ENCODE data around the gene DPP3.

Gene DPP3

GRCh38 chr11:66476841-66477251, 3.4 kb upstream of the DPP3 start:
- H3K27me3 ChIP-seq (ENCODE audit: control insufficient read depth, insufficient read depth, low read length) = no peaks in the 10 kb centered on the region
- H3K36me3 ChIP-seq (ENCODE audit: control insufficient read depth, insufficient read depth, low read length) = no peaks in the 10 kb centered on the region
- no peak overlapping the region for H3K9ac ChIP-seq (ENCODE audit: low read length)
- peaks cover 15% of the 10 kb centered on the region for H3K4me1 ChIP-seq (ENCODE audit: control insufficient read depth, insufficient read depth, low read length)
- H3K9me3 ChIP-seq (ENCODE audit: control insufficient read depth, low read length) = no peaks in the 10 kb centered on the region
- H3K4me3 ChIP-seq (ENCODE audit: low read length) = no peak overlapping the region

GRCh38 chr11:66477263-66478201, 2.7 kb upstream of the DPP3 start:
- H3K4me3 ChIP-seq (ENCODE audit: low read length) = no peak overlapping the region
- H3K9ac ChIP-seq (ENCODE audit: low read length) = no peak overlapping the region
- H3K27me3 ChIP-seq (ENCODE audit: control insufficient read depth, insufficient read depth, low read length) = no peaks in the 10 kb centered on the region
- H3K9me3 ChIP-seq (ENCODE audit: control insufficient read depth, low read length) = no peaks in the 10 kb centered on the region
- peaks cover 15% of the 10 kb centered on the region for H3K4me1 ChIP-seq (ENCODE audit: control insufficient read depth, insufficient read depth, low read length)
- no peaks in the 10 kb centered on the region for H3K36me3 ChIP-seq (ENCODE audit: control insufficient read depth, insufficient read depth, low read length)

- no peaks in the 10 kb centered on the region for H3K9me3 ChIP-seq (ENCODE audit: control insufficient read depth, low read length)
- no peaks in the 10 kb centered on the region for H3K27me3 ChIP-seq (ENCODE audit: control insufficient read depth, insufficient read depth, low read length)
- H3K4me3 ChIP-seq (ENCODE audit: low read length) = peak overlapping the region; percentile 65
- peaks cover 15% of the 10 kb centered on the region for H3K4me1 ChIP-seq (ENCODE audit: control insufficient read depth, insufficient read depth, low read length)
- H3K36me3 ChIP-seq (ENCODE audit: control insufficient read depth, insufficient read depth, low read length) = no peaks in the 10 kb centered on the region
- H3K9ac ChIP-seq (ENCODE audit: low read length) = peak overlapping the region; percentile 79
These were observed 1.4 kb upstream of the DPP3 start for GRCh38 chr11:66478729-66479393.

GRCh38 chr11:66479394-66480116, 679 bp upstream of the DPP3 start:
- H3K9me3 ChIP-seq (ENCODE audit: control insufficient read depth, low read length) = no peaks in the 10 kb centered on the region
- H3K4me3 ChIP-seq (ENCODE audit: low read length) = peak overlapping the region; percentile 65
- H3K36me3 ChIP-seq (ENCODE audit: control insufficient read depth, insufficient read depth, low read length) = no peaks in the 10 kb centered on the region
- H3K27me3 ChIP-seq (ENCODE audit: control insufficient read depth, insufficient read depth, low read length) = no peaks in the 10 kb centered on the region
- H3K9ac ChIP-seq (ENCODE audit: low read length) = peak overlapping the region; percentile 79
- H3K4me1 ChIP-seq (ENCODE audit: control insufficient read depth, insufficient read depth, low read length) = peaks cover 15% of the 10 kb centered on the region

GRCh38 chr11:66484806-66485380, 4.7 kb downstream of the DPP3 start:
- Histone ChIP-seq H3K4me1 (ENCODE audit: control insufficient read depth, insufficient read depth, low read length) (peaks cover 7% of the 10 kb centered on the region), H3K4me3 (ENCODE audit: low read length) (no peak overlapping the region), H3K9me3 (ENCODE audit: control insufficient read depth, low read length) (no peaks in the 10 kb centered on the region), H3K9ac (ENCODE audit: low read length) (no peak overlapping the region), H3K36me3 (ENCODE audit: control insufficient read depth, insufficient read depth, low read length) (no peaks in the 10 kb centered on the region), H3K27me3 (ENCODE audit: control insufficient read depth, insufficient read depth, low read length) (no peaks in the 10 kb centered on the region)

GRCh38 chr11:66488957-66489356, 8.7 kb downstream of the DPP3 start:
- H3K4me1 ChIP-seq (ENCODE audit: control insufficient read depth, insufficient read depth, low read length) = peaks cover 5% of the 10 kb centered on the region
- no peak overlapping the region for H3K9ac ChIP-seq (ENCODE audit: low read length)
- H3K27me3 ChIP-seq (ENCODE audit: control insufficient read depth, insufficient read depth, low read length) = no peaks in the 10 kb centered on the region
- no peaks in the 10 kb centered on the region for H3K9me3 ChIP-seq (ENCODE audit: control insufficient read depth, low read length)
- no peaks in the 10 kb centered on the region for H3K36me3 ChIP-seq (ENCODE audit: control insufficient read depth, insufficient read depth, low read length)
- H3K4me3 ChIP-seq (ENCODE audit: low read length) = no peak overlapping the region

GRCh38 chr11:66489636-66490035, 9.4 kb downstream of the DPP3 start:
- H3K27me3 ChIP-seq (ENCODE audit: control insufficient read depth, insufficient read depth, low read length) = no peaks in the 10 kb centered on the region
- peaks cover 5% of the 10 kb centered on the region for H3K4me1 ChIP-seq (ENCODE audit: control insufficient read depth, insufficient read depth, low read length)
- H3K36me3 ChIP-seq (ENCODE audit: control insufficient read depth, insufficient read depth, low read length) = no peaks in the 10 kb centered on the region
- no peak overlapping the region for H3K4me3 ChIP-seq (ENCODE audit: low read length)
- H3K9me3 ChIP-seq (ENCODE audit: control insufficient read depth, low read length) = no peaks in the 10 kb centered on the region
- no peak overlapping the region for H3K9ac ChIP-seq (ENCODE audit: low read length)

GRCh38 chr11:66491315-66491935, 11.2 kb downstream of the DPP3 start:
- Histone ChIP-seq H3K27me3 (ENCODE audit: control insufficient read depth, insufficient read depth, low read length) (no peaks in the 10 kb centered on the region), H3K4me3 (ENCODE audit: low read length) (no peak overlapping the region), H3K9ac (ENCODE audit: low read length) (no peak overlapping the region), H3K36me3 (ENCODE audit: control insufficient read depth, insufficient read depth, low read length) (peaks cover 8% of the 10 kb centered on the region), H3K9me3 (ENCODE audit: control insufficient read depth, low read length) (no peaks in the 10 kb centered on the region), H3K4me1 (ENCODE audit: control insufficient read depth, insufficient read depth, low read length) (peaks cover 5% of the 10 kb centered on the region)

- no peaks in the 10 kb centered on the region for H3K9me3 ChIP-seq (ENCODE audit: control insufficient read depth, low read length)
- H3K4me3 ChIP-seq (ENCODE audit: low read length) = no peak overlapping the region
- H3K27me3 ChIP-seq (ENCODE audit: control insufficient read depth, insufficient read depth, low read length) = no peaks in the 10 kb centered on the region
- no peak overlapping the region for H3K9ac ChIP-seq (ENCODE audit: low read length)
- peaks cover 8% of the 10 kb centered on the region for H3K36me3 ChIP-seq (ENCODE audit: control insufficient read depth, insufficient read depth, low read length)
- peaks cover 5% of the 10 kb centered on the region for H3K4me1 ChIP-seq (ENCODE audit: control insufficient read depth, insufficient read depth, low read length)
These were observed 12.1 kb downstream of the DPP3 start for GRCh38 chr11:66492161-66492865.

- H3K27me3 ChIP-seq (ENCODE audit: control insufficient read depth, insufficient read depth, low read length) = no peaks in the 10 kb centered on the region
- no peak overlapping the region for H3K9ac ChIP-seq (ENCODE audit: low read length)
- H3K9me3 ChIP-seq (ENCODE audit: control insufficient read depth, low read length) = no peaks in the 10 kb centered on the region
- peaks cover 8% of the 10 kb centered on the region for H3K36me3 ChIP-seq (ENCODE audit: control insufficient read depth, insufficient read depth, low read length)
- peaks cover 5% of the 10 kb centered on the region for H3K4me1 ChIP-seq (ENCODE audit: control insufficient read depth, insufficient read depth, low read length)
- no peak overlapping the region for H3K4me3 ChIP-seq (ENCODE audit: low read length)
These were observed 12.9 kb downstream of the DPP3 start for GRCh38 chr11:66493130-66493529.

GRCh38 chr11:66494458-66494857, 14.2 kb downstream of the DPP3 start:
- H3K4me3 ChIP-seq (ENCODE audit: low read length) = no peak overlapping the region
- H3K9me3 ChIP-seq (ENCODE audit: control insufficient read depth, low read length) = no peaks in the 10 kb centered on the region
- H3K36me3 ChIP-seq (ENCODE audit: control insufficient read depth, insufficient read depth, low read length) = peaks cover 8% of the 10 kb centered on the region
- no peak overlapping the region for H3K9ac ChIP-seq (ENCODE audit: low read length)
- peaks cover 5% of the 10 kb centered on the region for H3K4me1 ChIP-seq (ENCODE audit: control insufficient read depth, insufficient read depth, low read length)
- H3K27me3 ChIP-seq (ENCODE audit: control insufficient read depth, insufficient read depth, low read length) = no peaks in the 10 kb centered on the region
